Keratinocyte (primary cell): ENCODE results near the gene RPP30. TPM values are rescaled to one million over a fixed set of nuclear protein-coding genes. Genes with fewer than 3 reads are reported as not detected.

ENCODE experiments used
- DNase-seq: peaks from one replicate; pipeline ENCODE4 v3.0.0-alpha.2; 2011; ENCODE audit warnings: low read depth, missing footprints, low spot score
- FAIRE-seq: peaks from 2 replicates; lab custom pipeline; 2011; peaks lifted over from hg19 to GRCh38; lab: Jason Lieb, UNC
- H2AFZ ChIP-seq: 2 replicates; pipeline ENCODE4 v1.6.0; 2012; ENCODE audit warnings: low read length, control low read depth, inconsistent platforms; ENCODE audit not compliant: control insufficient read depth
- H3K27ac ChIP-seq: 2 replicates; pipeline ENCODE4 v1.5.1; 2011; ENCODE audit warnings: low read length; ENCODE audit not compliant: control insufficient read depth, insufficient read depth
- H3K27me3 ChIP-seq: 3 replicates; pipeline ENCODE4 v1.6.0; 2011; ENCODE audit warnings: low read length; ENCODE audit not compliant: control insufficient read depth, insufficient read depth; ENCODE audit errors: extremely low read depth
- H3K36me3 ChIP-seq, 2 experiments: 2 replicates in 1 of 2; 3 replicates in 1 of 2; pipeline ENCODE4 v1.5.1; 2011; ENCODE audit warnings: low read length in 2 of 2, mild to moderate bottlenecking in 1 of 2; ENCODE audit not compliant: control insufficient read depth in 2 of 2, insufficient read depth in 2 of 2; ENCODE audit errors: extremely low read depth in 1 of 2
- H3K4me1 ChIP-seq: 3 replicates; pipeline ENCODE4 v1.5.1; 2011; ENCODE audit warnings: low read length; ENCODE audit not compliant: control insufficient read depth, insufficient read depth; ENCODE audit errors: extremely low read depth
- H3K4me2 ChIP-seq: 3 replicates; pipeline ENCODE4 v1.6.0; 2011; ENCODE audit warnings: low read depth, low read length; ENCODE audit not compliant: control insufficient read depth, insufficient read depth; ENCODE audit errors: extremely low read depth
- H3K4me3 ChIP-seq, 3 experiments: fragments of 200-600 bp in 1 of 3; sonication (generic) in 1 of 3; 2 replicates in 2 of 3; 3 replicates in 1 of 3; pipeline ENCODE4 v1.5.1; 2011 to 2016; ENCODE audit warnings: low read length in 3 of 3, mild to moderate bottlenecking in 3 of 3, control low read depth in 2 of 3, inconsistent platforms in 1 of 3, low read depth in 1 of 3, mixed read lengths in 1 of 3, mixed run types in 1 of 3, moderate library complexity in 1 of 3; ENCODE audit not compliant: control insufficient read depth in 2 of 3, insufficient read depth in 2 of 3; ENCODE audit errors: extremely low read depth in 1 of 3
- H3K79me2 ChIP-seq: 2 replicates; pipeline ENCODE4 v1.6.0; 2012; ENCODE audit warnings: low read length; ENCODE audit not compliant: control insufficient read depth, insufficient read depth
- H3K9ac ChIP-seq: 3 replicates; pipeline ENCODE4 v1.6.0; 2011; ENCODE audit warnings: low read length; ENCODE audit not compliant: control insufficient read depth, insufficient read depth; ENCODE audit errors: extremely low read depth
- H3K9me1 ChIP-seq: 3 replicates; pipeline ENCODE4 v1.6.0; 2011; ENCODE audit warnings: low read length; ENCODE audit not compliant: control insufficient read depth, insufficient read depth; ENCODE audit errors: extremely low read depth
- H3K9me3 ChIP-seq: 2 replicates; pipeline ENCODE4 v1.5.1; 2012; ENCODE audit warnings: low read depth, low read length; ENCODE audit not compliant: control insufficient read depth
- H4K20me1 ChIP-seq: 3 replicates; pipeline ENCODE4 v1.6.0; 2011; ENCODE audit warnings: low read length; ENCODE audit not compliant: control insufficient read depth, insufficient read depth; ENCODE audit errors: extremely low read depth
- EZH2 ChIP-seq: IDR thresholded peaks from one replicate; pipeline ENCODE4 v1.6.1; 2012; ENCODE audit warnings: inconsistent platforms, mild to moderate bottlenecking, low read length, moderate library complexity
- dilution Hi-C: fragments of 300-500 bp; cut with MboI; formaldehyde crosslinking; loops from one replicate; pipeline ENCODE4 v1.7.0; 2020; ENCODE audit warnings: low sequenced_read_pairs; ENCODE audit not compliant: extremely low pct_ligation_motif_present
- polyA plus RNA-seq, 5 experiments: library from polyadenylated mRNA; depleted of rRNA in 3 of 5; stranded (reverse) in 3 of 5; stranded (forward) in 1 of 5; unstranded in 1 of 5; fragments of >200 nt; gene quantifications; 1 replicate in 1 of 5; 2 replicates in 3 of 5; 3 replicates in 1 of 5; pipeline versions ENCODE4 v1.2.1 to v1.2.3, GENCODE V29; 2011 to 2012; ENCODE audit warnings: missing spikeins in 2 of 5, low read depth in 1 of 5, low replicate concordance in 1 of 5
- TF ChIP-seq, protein P1 (sequence below), 3 experiments: IDR thresholded peaks in 1 of 3; conservative IDR thresholded peaks in 1 of 3; optimal IDR thresholded peaks in 1 of 3; 2 replicates in 2 of 3; 3 replicates in 1 of 3; pipeline versions ENCODE3 to v1.5.1; 2011; ENCODE audit warnings: low read length in 3 of 3, mild to moderate bottlenecking in 3 of 3, moderate library complexity in 2 of 3, control low read depth in 1 of 3, inconsistent platforms in 1 of 3; ENCODE audit not compliant: insufficient read depth in 2 of 3; ENCODE audit errors: extremely low read depth in 1 of 3

Gene RPP30
- polyA plus RNA-seq, 1 donor (not counting 4 experiments of a cell fraction or from before 2014, with no cell fraction given): 48.6 TPM

DNA sequence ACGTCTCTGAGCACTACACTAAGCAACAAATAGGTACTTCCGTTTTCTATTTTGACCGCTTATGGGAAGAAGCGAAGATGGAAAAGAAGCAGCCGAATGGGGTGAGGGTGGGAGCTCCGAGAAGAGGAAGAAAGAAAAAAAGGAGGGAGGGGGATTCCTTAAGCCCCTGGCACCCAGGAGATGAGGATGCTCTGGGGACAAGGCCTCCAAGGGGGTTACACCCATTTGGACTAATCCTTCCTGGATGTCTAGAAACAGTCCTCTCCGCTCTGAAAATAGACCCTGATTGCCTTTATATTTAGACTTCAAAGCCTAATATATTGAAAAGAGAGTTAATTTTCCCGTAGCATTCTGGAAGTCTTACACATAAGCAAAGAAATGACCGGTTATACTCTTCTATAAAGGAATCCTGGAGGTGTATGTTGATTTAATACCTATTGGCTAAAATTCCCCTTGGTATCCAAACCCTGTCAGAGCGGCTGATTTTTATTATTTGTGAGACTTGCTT is 13.3 kb upstream of the RPP30 start:
- peaks cover 35% of the 10 kb centered on the region for H3K79me2 ChIP-seq
- H3K4me3 ChIP-seq: peak overlapping the region; percentile 60 to 72 (median 65)
- no peaks in the 10 kb centered on the region for H3K36me3 ChIP-seq
- H3K27ac ChIP-seq: peak overlapping the region; percentile 87
- DNase-seq (no peak), FAIRE-seq (no peak)
- no peaks in the 10 kb centered on the region for H3K9me1 ChIP-seq
- H3K4me2 ChIP-seq: peak overlapping the region; percentile 80
- no peaks in the 10 kb centered on the region for H4K20me1 ChIP-seq
- no peak for TF ChIP-seq EZH2
- TF ChIP-seq, protein P1, sequence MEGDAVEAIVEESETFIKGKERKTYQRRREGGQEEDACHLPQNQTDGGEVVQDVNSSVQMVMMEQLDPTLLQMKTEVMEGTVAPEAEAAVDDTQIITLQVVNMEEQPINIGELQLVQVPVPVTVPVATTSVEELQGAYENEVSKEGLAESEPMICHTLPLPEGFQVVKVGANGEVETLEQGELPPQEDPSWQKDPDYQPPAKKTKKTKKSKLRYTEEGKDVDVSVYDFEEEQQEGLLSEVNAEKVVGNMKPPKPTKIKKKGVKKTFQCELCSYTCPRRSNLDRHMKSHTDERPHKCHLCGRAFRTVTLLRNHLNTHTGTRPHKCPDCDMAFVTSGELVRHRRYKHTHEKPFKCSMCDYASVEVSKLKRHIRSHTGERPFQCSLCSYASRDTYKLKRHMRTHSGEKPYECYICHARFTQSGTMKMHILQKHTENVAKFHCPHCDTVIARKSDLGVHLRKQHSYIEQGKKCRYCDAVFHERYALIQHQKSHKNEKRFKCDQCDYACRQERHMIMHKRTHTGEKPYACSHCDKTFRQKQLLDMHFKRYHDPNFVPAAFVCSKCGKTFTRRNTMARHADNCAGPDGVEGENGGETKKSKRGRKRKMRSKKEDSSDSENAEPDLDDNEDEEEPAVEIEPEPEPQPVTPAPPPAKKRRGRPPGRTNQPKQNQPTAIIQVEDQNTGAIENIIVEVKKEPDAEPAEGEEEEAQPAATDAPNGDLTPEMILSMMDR (optimal IDR thresholded peaks at IDR 0.05 in 1 of 3, IDR thresholded peaks at IDR 0.05 in 1 of 3, conservative IDR thresholded peaks at IDR 0.05 in 1 of 3; ENCODE audit: extremely low read depth in 1 of 3, insufficient read depth in 2 of 3, low read length in 3 of 3): no peak
- H2AFZ ChIP-seq: peak overlapping the region; percentile 79
- dilution Hi-C loops: no loop called here
- peak overlapping the region; percentile 82 for H3K9ac ChIP-seq
- H3K4me1 ChIP-seq: peaks cover 34% of the 10 kb centered on the region
- H3K9me3 ChIP-seq: no peaks in the 10 kb centered on the region
- H3K27me3 ChIP-seq: no peaks in the 10 kb centered on the region

DNA sequence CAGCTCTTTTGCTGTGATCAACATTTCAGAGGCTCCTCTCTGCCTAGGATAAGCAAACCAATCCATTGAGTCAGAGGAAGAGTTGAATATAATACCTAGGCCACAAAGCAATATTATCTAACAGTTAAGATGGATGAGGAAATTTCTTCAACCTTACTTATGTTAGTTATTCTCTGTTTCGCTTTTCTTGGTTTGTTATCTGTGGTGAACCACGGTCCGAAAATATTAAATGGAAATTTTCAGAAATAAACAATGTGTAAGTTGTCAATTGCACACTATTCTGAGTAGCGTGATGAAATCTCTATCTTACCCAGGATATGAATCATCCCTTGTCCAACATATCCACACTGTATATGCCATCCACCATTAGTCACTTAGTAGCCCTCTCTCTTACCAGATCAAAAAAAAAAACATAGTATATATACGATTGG is 12.4 kb upstream of the RPP30 start:
- H3K4me2 ChIP-seq: peak overlapping the region; percentile 80

More for the DNA sequence above, 12.4 kb upstream of the RPP30 start:
- Histone ChIP-seq H4K20me1 (no peaks in the 10 kb centered on the region), H3K27me3 (no peaks in the 10 kb centered on the region), H3K4me3 (peak overlapping the region in 2 of 3 experiments; percentile 16 to 40), H3K4me1 (peaks cover 34% of the 10 kb centered on the region), H3K36me3 (no peaks in the 10 kb centered on the region), H3K27ac (peak overlapping the region; percentile 87), H3K9ac (peak overlapping the region; percentile 38), H3K9me1 (no peaks in the 10 kb centered on the region), H2AFZ (peak overlapping the region; percentile 51), H3K79me2 (peaks cover 27% of the 10 kb centered on the region), H3K9me3 (no peaks in the 10 kb centered on the region)
- FAIRE-seq (peak; percentile 77), DNase-seq (no peak)
- dilution Hi-C loops: no loop called here
- no peak for TF ChIP-seq EZH2
- TF ChIP-seq, protein P1 (optimal IDR thresholded peaks at IDR 0.05 in 1 of 3, IDR thresholded peaks at IDR 0.05 in 1 of 3, conservative IDR thresholded peaks at IDR 0.05 in 1 of 3; ENCODE audit: extremely low read depth in 1 of 3, insufficient read depth in 2 of 3, low read length in 3 of 3): no peak
